Heart left ventricle (tissue), 13 donors: ENCODE measurements around the gene MXI1.

ENCODE experiments used
- POLR2A ChIP-seq, 2 donors: fragments of 450-650 bp; IDR thresholded peaks; one replicate each; pipeline ENCODE4 v1.6.1; 2017; ENCODE audit warnings: antibody characterized with exemption in 2 of 2, mild to moderate bottlenecking in 2 of 2, moderate library complexity in 2 of 2
- TF ChIP-seq, protein P1 (sequence below), 12 donors: fragments of 200-600 bp; sonication (generic) in 4 of 12; IDR thresholded peaks; one replicate each; pipeline versions ENCODE4 v1.5.0 to v1.8.0; 2018 to 2022; ENCODE audit warnings: antibody characterized with exemption in 12 of 12, mild to moderate bottlenecking in 5 of 12
- donor health status: ischemic (EF 13 %, LVEDD 7.1; RV severe dilation, severe dysfunction).
- donor health status: DM: no; HTN: yes; CAD: no.
- donor health status: DM: no; HTN: no; CAD: no.
- donor health status: ischemic (EF 25% LVEDD 6.9; RV normal size, moderate dysfunction).
- donor health status: ischemic (EF 25% LVEDD 5.7; RV mildly dilated, moderate dysfunction).
- donor health status: ischemic (EF 35%, LVEDD 5.7; RV mildly dilated, moderate dysfunction).
- donor health status: nonischemic (EF 11% LVEDD 7.7; RV severe dilation, severe dysfunction).
- donor health status: DM: yes; HTN: yes; CAD: no.
- donor health status: PGD.
- donor health status: ischemic (EF 29% LVEDD 5.4; RV normal size, mild dysfunction).
- donor health status: nonischemic (EF 23%, LVEDD 6.1; RV moderate dilation, normal function).

DNA sequence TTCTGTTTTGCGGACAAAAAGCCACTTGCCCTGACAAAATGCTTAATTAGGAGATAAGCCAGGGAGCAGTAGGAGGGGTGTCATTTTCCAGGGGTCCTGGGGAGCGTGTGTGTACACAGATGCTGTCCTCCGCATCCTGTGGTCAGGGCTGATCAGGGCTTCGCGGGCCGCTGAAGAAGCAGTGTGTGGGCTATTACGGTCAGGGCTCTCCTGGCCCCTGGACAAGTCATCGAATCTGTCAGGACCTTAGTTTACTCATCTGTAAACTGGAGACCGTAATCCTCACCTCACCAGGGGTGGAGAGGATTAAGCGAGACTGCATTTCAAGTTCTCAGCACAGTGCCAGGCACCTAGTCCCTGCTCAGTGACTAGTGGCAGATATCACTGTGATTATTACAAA is 26.0 kb upstream of the MXI1 start:
- TF ChIP-seq, protein P1, sequence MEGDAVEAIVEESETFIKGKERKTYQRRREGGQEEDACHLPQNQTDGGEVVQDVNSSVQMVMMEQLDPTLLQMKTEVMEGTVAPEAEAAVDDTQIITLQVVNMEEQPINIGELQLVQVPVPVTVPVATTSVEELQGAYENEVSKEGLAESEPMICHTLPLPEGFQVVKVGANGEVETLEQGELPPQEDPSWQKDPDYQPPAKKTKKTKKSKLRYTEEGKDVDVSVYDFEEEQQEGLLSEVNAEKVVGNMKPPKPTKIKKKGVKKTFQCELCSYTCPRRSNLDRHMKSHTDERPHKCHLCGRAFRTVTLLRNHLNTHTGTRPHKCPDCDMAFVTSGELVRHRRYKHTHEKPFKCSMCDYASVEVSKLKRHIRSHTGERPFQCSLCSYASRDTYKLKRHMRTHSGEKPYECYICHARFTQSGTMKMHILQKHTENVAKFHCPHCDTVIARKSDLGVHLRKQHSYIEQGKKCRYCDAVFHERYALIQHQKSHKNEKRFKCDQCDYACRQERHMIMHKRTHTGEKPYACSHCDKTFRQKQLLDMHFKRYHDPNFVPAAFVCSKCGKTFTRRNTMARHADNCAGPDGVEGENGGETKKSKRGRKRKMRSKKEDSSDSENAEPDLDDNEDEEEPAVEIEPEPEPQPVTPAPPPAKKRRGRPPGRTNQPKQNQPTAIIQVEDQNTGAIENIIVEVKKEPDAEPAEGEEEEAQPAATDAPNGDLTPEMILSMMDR (IDR thresholded peaks at IDR 0.05): no peak
- TF ChIP-seq POLR2A (IDR thresholded peaks at IDR 0.05): no peak
